Endothelial cell of umbilical vein (primary cell): ENCODE results near the gene FAM168A. TPM values are rescaled to one million over a fixed set of nuclear protein-coding genes. Genes with fewer than 3 reads are reported as not detected.

Source experiments
- BruUV-seq: library from RNA; stranded (reverse); fragments of 400-500 nt; replicated peaks from 2 replicates; lab custom pipeline; 2021; lab: Mats Ljungman, UMichigan
- CTCF ChIA-PET: fragments of 300-600, 350-600 bp; sonication (Branson Sonifier 250); formaldehyde crosslinking; loops from one replicate; lab custom pipeline; 2021; ENCODE audit warnings: antibody characterized with exemption, inconsistent platforms; lab: Charles Lee
- POLR2A ChIA-PET: fragments of 300-600, 350-600 bp; sonication (Branson Sonifier 250); formaldehyde crosslinking; loops from one replicate; lab custom pipeline; 2021; ENCODE audit warnings: antibody characterized with exemption, inconsistent platforms; lab: Charles Lee
- DNase-seq: peaks from one replicate; pipeline ENCODE4 v3.0.0-alpha.2; 2011; ENCODE audit warnings: low read depth, low spot score
- FAIRE-seq: peaks from 2 replicates; lab custom pipeline; 2011; peaks lifted over from hg19 to GRCh38; lab: Jason Lieb, UNC
- H2AFZ ChIP-seq: 2 replicates; pipeline ENCODE4 v1.6.0; 2012; ENCODE audit warnings: low read depth, low read length, control low read depth, inconsistent platforms
- H3K27ac ChIP-seq: 2 replicates; pipeline ENCODE4 v1.5.1; 2011; ENCODE audit warnings: low read depth, mild to moderate bottlenecking, control low read depth, low read length, moderate library complexity; ENCODE audit not compliant: insufficient read depth
- H3K27me3 ChIP-seq, 2 experiments: 2 replicates each; pipeline versions ENCODE4 v1.6.0 to v1.6.1; 2011; ENCODE audit warnings: low read length in 2 of 2, mixed read lengths in 1 of 2; ENCODE audit not compliant: control insufficient read depth in 2 of 2, insufficient read depth in 2 of 2
- H3K36me3 ChIP-seq, 2 experiments: 2 replicates in 1 of 2; 3 replicates in 1 of 2; pipeline ENCODE4 v1.5.1; 2011; ENCODE audit warnings: low read length in 2 of 2, mild to moderate bottlenecking in 1 of 2, moderate library complexity in 1 of 2; ENCODE audit not compliant: control insufficient read depth in 2 of 2, insufficient read depth in 2 of 2; ENCODE audit errors: extremely low read depth in 1 of 2
- H3K4me1 ChIP-seq: 3 replicates; pipeline ENCODE4 v1.5.1; 2011; ENCODE audit warnings: mild to moderate bottlenecking, low read length; ENCODE audit not compliant: control insufficient read depth, insufficient read depth; ENCODE audit errors: extremely low read depth
- H3K4me2 ChIP-seq: 2 replicates; pipeline ENCODE4 v1.6.1; 2011; ENCODE audit warnings: low read length, control low read depth, mixed read lengths; ENCODE audit not compliant: insufficient read depth
- H3K4me3 ChIP-seq, 3 experiments: fragments of 200-600 bp in 1 of 3; sonication (generic), shearing (Covaris generic) in 1 of 3; replicated peaks in 1 of 3; 2 replicates each; pipeline ENCODE4 v1.5.1; 2011 to 2016; ENCODE audit warnings: control low read depth in 3 of 3, low read length in 3 of 3, mild to moderate bottlenecking in 2 of 3, inconsistent platforms in 1 of 3, low read depth in 1 of 3, moderate library complexity in 1 of 3; ENCODE audit not compliant: insufficient read depth in 1 of 3
- H3K79me2 ChIP-seq: 2 replicates; pipeline ENCODE4 v1.6.0; 2012; ENCODE audit warnings: low read length, inconsistent platforms; ENCODE audit not compliant: control insufficient read depth, insufficient read depth
- H3K9ac ChIP-seq: replicated peaks from 2 replicates; pipeline ENCODE3; 2011; ENCODE audit warnings: low read length, control low read depth; ENCODE audit not compliant: insufficient read depth; ENCODE audit errors: extremely low read depth
- H3K9me1 ChIP-seq: replicated peaks from 3 replicates; pipeline ENCODE4 v1.6.0; 2011; ENCODE audit warnings: mild to moderate bottlenecking, low read length; ENCODE audit not compliant: control insufficient read depth, insufficient read depth; ENCODE audit errors: extremely low read depth
- H3K9me3 ChIP-seq: replicated peaks from 2 replicates; pipeline ENCODE4 v1.5.1; 2012; ENCODE audit warnings: low read length, inconsistent platforms; ENCODE audit not compliant: control insufficient read depth, insufficient read depth
- H4K20me1 ChIP-seq: replicated peaks from 2 replicates; pipeline ENCODE3; 2011; ENCODE audit warnings: mild to moderate bottlenecking, low read length; ENCODE audit not compliant: control insufficient read depth, insufficient read depth; ENCODE audit errors: extremely low read depth
- CTCF ChIP-seq, 2 donors: IDR thresholded peaks; 1 replicate in 1 of 2; 2 replicates in 1 of 2; pipeline ENCODE4 v1.5.1; 2011; ENCODE audit warnings: low read length in 2 of 2, mild to moderate bottlenecking in 2 of 2, moderate library complexity in 2 of 2, control low read depth in 1 of 2, inconsistent platforms in 1 of 2, low read depth in 1 of 2; ENCODE audit not compliant: insufficient read depth in 1 of 2; ENCODE audit errors: extremely low read depth in 1 of 2
- EZH2 ChIP-seq: IDR thresholded peaks from 2 replicates; pipeline ENCODE4 v1.6.1; 2012; ENCODE audit warnings: borderline replicate concordance, low read depth, mild to moderate bottlenecking, moderate library complexity, low read length, inconsistent platforms; ENCODE audit not compliant: severe bottlenecking
- FOS ChIP-seq: IDR thresholded peaks from 2 replicates; pipeline ENCODE4 v1.6.1; 2011; ENCODE audit warnings: mild to moderate bottlenecking, low read length, moderate library complexity, borderline replicate concordance; ENCODE audit not compliant: insufficient read depth
- GATA2 ChIP-seq: IDR thresholded peaks from 2 replicates; pipeline ENCODE4 v1.7.0; 2011; ENCODE audit warnings: low read depth, mild to moderate bottlenecking, moderate library complexity, mixed read lengths, low read length; ENCODE audit not compliant: insufficient read length, insufficient read depth
- JUN ChIP-seq: IDR thresholded peaks from 2 replicates; pipeline ENCODE4 v1.6.1; 2011; ENCODE audit warnings: borderline replicate concordance, low read depth; ENCODE audit not compliant: insufficient read length, insufficient read depth
- MAX ChIP-seq: IDR thresholded peaks from 2 replicates; pipeline ENCODE4 v1.6.1; 2011; ENCODE audit not compliant: insufficient read depth, insufficient read length
- MYC ChIP-seq: IDR thresholded peaks from one replicate; pipeline ENCODE4 v1.6.1; 2011; ENCODE audit warnings: mild to moderate bottlenecking, low read depth, low read length
- POLR2A ChIP-seq: IDR thresholded peaks from 2 replicates; pipeline ENCODE4 v1.6.1; 2012; ENCODE audit warnings: low read depth, mild to moderate bottlenecking, control low read depth, low read length
- POLR2AphosphoS5 ChIP-seq: IDR thresholded peaks from 2 replicates; pipeline ENCODE4 v1.6.1; 2012; ENCODE audit warnings: low read depth, mild to moderate bottlenecking, control low read depth, low read length, moderate library complexity; ENCODE audit not compliant: insufficient read depth
- dilution Hi-C: fragments of 300-500 bp; cut with MboI; formaldehyde crosslinking; loops from one replicate; pipeline ENCODE4 v1.15.0; 2019; ENCODE audit warnings: low sequenced_read_pairs; ENCODE audit not compliant: extremely low pct_ligation_motif_present
- intact Hi-C: fragments of 100-400 bp; cut with micrococcal nuclease; formaldehyde crosslinking; loops from one replicate; pipeline ENCODE4 v1.10.0; 2022
- polyA plus RNA-seq, 4 experiments: library from polyadenylated mRNA; depleted of rRNA in 3 of 4; stranded (reverse) in 3 of 4; unstranded in 1 of 4; fragments of >200 nt; gene quantifications; 2 replicates each; pipeline versions ENCODE4 v1.2.1 to v1.2.3, GENCODE V29; 2011 to 2012; ENCODE audit warnings: missing spikeins in 1 of 4
- total RNA-seq: library from RNA; stranded (reverse); gene quantifications from 2 replicates; pipeline ENCODE4 v1.2.3, GENCODE V29; 2021

FAM168A gene
- total and polyA plus RNA-seq, 2 donors (not counting 3 experiments of a cell fraction or from before 2014, with no cell fraction given): 17.0 to 20.5 TPM

- Histone ChIP-seq H4K20me1 (no peaks in the 10 kb centered on the region), H2AFZ (no peak overlapping the region), H3K4me1 (peaks cover 14% of the 10 kb centered on the region), H3K79me2 (no peaks in the 10 kb centered on the region), H3K4me2 (no peak overlapping the region), H3K9me1 (no peaks in the 10 kb centered on the region), H3K36me3 (peaks cover 11 to 69% of the 10 kb centered on the region in 2 experiments), H3K27ac (no peak overlapping the region), H3K9ac (no peak overlapping the region), H3K4me3 (no peak overlapping the region), H3K27me3 (no peaks in the 10 kb centered on the region), H3K9me3 (no peaks in the 10 kb centered on the region)
- TF ChIP-seq POLR2AphosphoS5: no peak
- no peak for TF ChIP-seq POLR2A
- no peak for TF ChIP-seq MAX
- no peak for TF ChIP-seq EZH2
- no peak for TF ChIP-seq FOS
- no peak for TF ChIP-seq CTCF (IDR thresholded peaks at IDR 0.05; ENCODE audit: extremely low read depth in 1 of 2, insufficient read depth in 1 of 2, low read depth in 1 of 2, low read length in 2 of 2)
- no peak for TF ChIP-seq GATA2
- TF ChIP-seq MYC: no peak
- no peak for TF ChIP-seq JUN
- FAIRE-seq (no peak), DNase-seq (no peak)
- BruUV-seq: no TSS peak
- intact Hi-C loops (no loop called here), dilution Hi-C loops (no loop called here)
- CTCF ChIA-PET: interaction anchor here (1.3 to 4.9 kb wide), 3 partner anchors 11 to 31 kb away, joined by 5 to 54 read pairs (median 5); no protein-coding TSS in a partner anchor
- POLR2A ChIA-PET: no interaction called here
Measured at GRCh38 chr11:73361953-73362776, 235.7 kb downstream of the FAM168A start.
